BJ (cell line): Measurements from ENCODE around the gene ASCC3. TPM values are rescaled to one million over a fixed set of nuclear protein-coding genes. Genes with fewer than 3 reads are reported as not detected.
"Not testable (repeated sequence)": the region's sequence is repeated elsewhere in the genome, so short reads cannot be mapped to it uniquely, and the experiment has no call there.

Experiments
- CTCF ChIA-PET: fragments of 350-600 bp; formaldehyde crosslinking; extraction: SDS; loops from one replicate; lab custom pipeline; 2021; ENCODE audit warnings: antibody characterized with exemption, inconsistent platforms; lab: Yijun Ruan, JAX
- POLR2A ChIA-PET: fragments of 300-600 bp; sonication (Branson Sonifier 250); formaldehyde crosslinking; extraction: SDS; loops from one replicate; lab custom pipeline; 2021; ENCODE audit warnings: antibody characterized with exemption; lab: Charles Lee
- DNase-seq: peaks from one replicate; pipeline ENCODE4 v3.0.0-alpha.2; 2011; ENCODE audit warnings: low read depth
- H3K27me3 ChIP-seq: 2 replicates; pipeline ENCODE4 v1.6.0; 2011; ENCODE audit warnings: low read length; ENCODE audit not compliant: control insufficient read depth, insufficient read depth
- H3K36me3 ChIP-seq: 2 replicates; pipeline ENCODE4 v1.5.1; 2011; ENCODE audit warnings: low read length; ENCODE audit not compliant: control insufficient read depth, insufficient read depth
- H3K4me3 ChIP-seq: 2 replicates; pipeline ENCODE4 v1.5.1; 2011; ENCODE audit warnings: low read depth, mild to moderate bottlenecking, control low read depth, low read length
- CTCF ChIP-seq: IDR thresholded peaks from 2 replicates; pipeline ENCODE4 v1.5.1; 2011; ENCODE audit warnings: low read depth, mild to moderate bottlenecking, control low read depth, inconsistent platforms, low read length, moderate library complexity; ENCODE audit not compliant: insufficient read depth
- polyA plus RNA-seq: library from polyadenylated mRNA; depleted of rRNA; stranded (reverse); fragments of >200 nt; gene quantifications from 2 replicates; pipeline ENCODE4 v1.2.3, GENCODE V29; 2011

Gene ASCC3
- polyA plus RNA-seq, 1 experiment = 30.4 TPM

GRCh38 chr6:100751590-100751989 is 129.5 kb downstream of the ASCC3 start:
- DNase-seq = no peak
- ChIA-PET POLR2A (no interaction called here), CTCF (no interaction called here)
- Histone ChIP-seq H3K36me3 (no peaks in the 10 kb centered on the region), H3K27me3 (no peaks in the 10 kb centered on the region), H3K4me3 (no peak overlapping the region)
- TF ChIP-seq CTCF = no peak

- ChIA-PET POLR2A (no interaction called here), CTCF (interaction anchor here (0.6 to 0.7 kb wide), 3 partner anchors 38 to 813 kb away, joined by 3 to 7 read pairs (median 3); no protein-coding TSS in a partner anchor)
- peaks cover 10% of the 10 kb centered on the region for H3K36me3 ChIP-seq
- H3K27me3 ChIP-seq = no peaks in the 10 kb centered on the region
- no peak overlapping the region for H3K4me3 ChIP-seq
- DNase-seq = no peak
- TF ChIP-seq CTCF = no peak
Measured at GRCh38 chr6:100745419-100746041, 135.6 kb downstream of the ASCC3 start.

GRCh38 chr6:100740439-100740838 is 140.7 kb downstream of the ASCC3 start:
- CTCF ChIA-PET = no interaction called here
- POLR2A ChIA-PET = no interaction called here
- H3K36me3 ChIP-seq = peaks cover 10% of the 10 kb centered on the region

GRCh38 chr6:100737720-100738119 is 143.4 kb downstream of the ASCC3 start:
- H3K27me3 ChIP-seq, POLR2A ChIA-PET, H3K36me3 ChIP-seq, DNase-seq, H3K4me3 ChIP-seq, CTCF ChIA-PET: not testable (repeated sequence)

More at GRCh38 chr6:100740439-100740838, 140.7 kb downstream of the ASCC3 start:
- Histone ChIP-seq H3K4me3 (no peak overlapping the region), H3K27me3 (no peaks in the 10 kb centered on the region)
- no peak for TF ChIP-seq CTCF
- DNase-seq = no peak

GRCh38 chr6:100731411-100731810 is 149.7 kb downstream of the ASCC3 start:
- POLR2A ChIA-PET = no interaction called here

More at GRCh38 chr6:100731411-100731810, 149.7 kb downstream of the ASCC3 start:
- Histone ChIP-seq H3K4me3 (no peak overlapping the region), H3K36me3 (no peaks in the 10 kb centered on the region), H3K27me3 (no peaks in the 10 kb centered on the region)
- no peak for TF ChIP-seq CTCF
- CTCF ChIA-PET = interaction anchor here (0.6 to 1.3 kb wide), 3 partner anchors 13 to 138 kb away, joined by 3 to 4 read pairs (median 3); no protein-coding TSS in a partner anchor
- DNase-seq = no peak
